Smooth muscle cell (in vitro differentiated cells): ENCODE results near the gene CCDC149. TPM values are rescaled to one million over a fixed set of nuclear protein-coding genes. Genes with fewer than 3 reads are reported as not detected.

ENCODE experiments used
- DNase-seq: peaks from one replicate; lab custom pipeline; 2025; ENCODE audit not compliant: unreplicated experiment; lab: John Stamatoyannopoulos, UW
- H2AFZ ChIP-seq: fragments of 200-600 bp; sonication (generic); 2 replicates; pipeline ENCODE4 v1.6.0; 2016; ENCODE audit warnings: antibody characterized with exemption, low read depth, mild to moderate bottlenecking
- H3F3A ChIP-seq: fragments of 200-600 bp; sonication (generic); 2 replicates; pipeline ENCODE4 v1.6.0; 2017; ENCODE audit warnings: antibody characterized with exemption, low read depth
- H3K27ac ChIP-seq: fragments of 200-600 bp; sonication (generic); 2 replicates; pipeline ENCODE4 v1.5.1; 2016; ENCODE audit warnings: low read depth, mild to moderate bottlenecking
- H3K27me3 ChIP-seq: fragments of 200-600 bp; sonication (generic); 2 replicates; pipeline ENCODE4 v1.6.1; 2016; ENCODE audit warnings: low read depth, mild to moderate bottlenecking
- H3K36me3 ChIP-seq: fragments of 200-600 bp; sonication (generic); 2 replicates; pipeline ENCODE4 v1.5.1; 2016; ENCODE audit warnings: low read depth
- H3K4me1 ChIP-seq: fragments of 200-600 bp; sonication (generic); 2 replicates; pipeline ENCODE4 v1.5.1; 2016; ENCODE audit warnings: low read depth
- H3K4me2 ChIP-seq: fragments of 200-600 bp; sonication (generic); 2 replicates; pipeline ENCODE4 v1.6.0; 2016; ENCODE audit warnings: mild to moderate bottlenecking
- H3K4me3 ChIP-seq: fragments of 200-600 bp; sonication (generic); 2 replicates; pipeline ENCODE4 v1.5.1; 2016; ENCODE audit warnings: mild to moderate bottlenecking
- H3K79me2 ChIP-seq: fragments of 200-600 bp; sonication (generic); 2 replicates; pipeline ENCODE4 v1.6.0; 2016; ENCODE audit warnings: low read depth, mild to moderate bottlenecking
- H3K9ac ChIP-seq: fragments of 200-600 bp; sonication (generic); 2 replicates; pipeline ENCODE4 v1.6.0; 2016; ENCODE audit warnings: low read depth
- H3K9me3 ChIP-seq: fragments of 200-600 bp; sonication (generic); replicated peaks from 2 replicates; pipeline ENCODE4 v1.5.1; 2016; ENCODE audit warnings: low read depth
- H4K20me1 ChIP-seq: fragments of 200-600 bp; sonication (generic); 2 replicates; pipeline ENCODE4 v1.6.0; 2016; ENCODE audit warnings: low read depth
- CTCF ChIP-seq: fragments of 200-600 bp; sonication (generic); IDR thresholded peaks from 2 replicates; pipeline ENCODE4 v1.5.1; 2017; ENCODE audit warnings: borderline replicate concordance, mild to moderate bottlenecking, antibody characterized with exemption; ENCODE audit not compliant: insufficient read depth, poor library complexity, severe bottlenecking
- WGBS: methylation state at CpG from one replicate; pipeline ENCODE4 v1.1.7; 2016; ENCODE audit warnings: low lambda C conversion rate; 5-methylcytosine and 5-hydroxymethylcytosine counted together
- polyA plus RNA-seq: library from polyadenylated mRNA; unstranded; fragments of >200 nt; fragmentation: Nextera tagmentation; extraction: Ambion mirVana; gene quantifications from 2 replicates; pipeline ENCODE4 v1.2.1, GENCODE V29; 2016
- total RNA-seq: library from RNA; depleted of rRNA; stranded (reverse); fragments of >200 nt; gene quantifications from 2 replicates; pipeline ENCODE4 v1.2.3, GENCODE V29; 2014

The CCDC149 gene
- total and polyA plus RNA-seq, 2 experiments from 2014 or later = 5.5 to 10.7 TPM

DNA sequence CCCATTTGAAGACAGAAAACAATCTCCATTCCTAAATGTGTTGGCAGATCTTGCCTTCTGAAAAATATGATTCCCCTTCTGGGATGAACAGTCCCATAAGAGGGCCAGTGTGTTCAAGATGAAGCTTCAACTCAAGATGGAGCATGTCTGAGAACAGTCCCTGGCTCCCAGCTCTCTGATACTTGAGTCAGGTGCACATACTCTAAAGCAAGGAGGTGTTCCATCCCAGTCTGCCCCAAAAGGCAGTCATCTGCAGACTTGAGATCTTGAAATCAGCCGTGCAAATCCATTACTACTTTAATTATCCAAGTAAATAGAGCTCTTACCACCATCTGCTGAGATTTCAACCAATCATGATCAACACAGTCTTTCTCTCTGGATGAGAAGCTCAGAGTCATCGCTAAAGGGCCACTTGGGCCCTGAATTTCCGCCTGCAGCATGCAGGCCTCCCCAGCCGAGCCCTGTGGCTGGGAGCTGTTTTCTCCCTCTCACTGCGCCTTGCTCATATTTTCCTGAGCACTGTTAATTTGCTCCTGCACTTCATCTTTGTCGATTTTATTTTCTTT, 22.2 kb downstream of the CCDC149 start:
- 92% methylated on average over 6 of the region's 6 CpGs for WGBS
- TF ChIP-seq CTCF = no peak

DNA sequence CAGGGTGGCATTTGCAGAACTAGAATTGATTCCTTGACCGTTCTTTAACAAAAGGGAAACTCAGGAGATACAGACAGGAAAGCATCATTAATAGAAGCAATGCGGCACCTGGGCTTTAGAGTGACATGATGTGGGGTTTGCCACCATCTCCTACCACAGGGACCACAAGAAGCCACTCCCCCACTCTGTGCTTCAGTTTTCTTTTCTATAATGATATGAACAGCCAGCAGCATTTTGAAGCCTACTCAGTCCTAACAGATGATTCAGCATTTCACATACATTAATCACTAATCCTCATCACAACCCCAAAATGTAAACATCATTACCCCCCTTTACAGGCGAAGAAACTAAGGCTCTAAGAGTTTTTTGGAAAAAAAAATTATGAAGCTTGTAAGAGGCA, 22.9 kb downstream of the CCDC149 start:
- no peak overlapping the region for H3K9ac ChIP-seq
- H3F3A ChIP-seq = no peaks in the 10 kb centered on the region
- H3K4me2 ChIP-seq = no peak overlapping the region
- H3K27ac ChIP-seq = no peak overlapping the region
- H4K20me1 ChIP-seq = no peaks in the 10 kb centered on the region
- no peaks in the 10 kb centered on the region for H3K9me3 ChIP-seq
- no peak for DNase-seq
- no peaks in the 10 kb centered on the region for H3K79me2 ChIP-seq
- H3K4me3 ChIP-seq = no peak overlapping the region
- no peaks in the 10 kb centered on the region for H3K4me1 ChIP-seq
- TF ChIP-seq CTCF = no peak
- WGBS = 88% methylated on average over 3 of the region's 3 CpGs
- H3K36me3 ChIP-seq = no peaks in the 10 kb centered on the region
- no peaks in the 10 kb centered on the region for H3K27me3 ChIP-seq
- no peak overlapping the region for H2AFZ ChIP-seq

More for the DNA sequence above, 22.2 kb downstream of the CCDC149 start:
- no peaks in the 10 kb centered on the region for H3K9me3 ChIP-seq
- H3F3A ChIP-seq = no peaks in the 10 kb centered on the region
- DNase-seq = no peak
- no peak overlapping the region for H3K4me3 ChIP-seq
- H3K27ac ChIP-seq = no peak overlapping the region
- no peak overlapping the region for H2AFZ ChIP-seq
- no peak overlapping the region for H3K4me2 ChIP-seq
- H3K27me3 ChIP-seq = no peaks in the 10 kb centered on the region
- H3K79me2 ChIP-seq = no peaks in the 10 kb centered on the region
- H3K36me3 ChIP-seq = no peaks in the 10 kb centered on the region
- H4K20me1 ChIP-seq = peaks cover 2% of the 10 kb centered on the region
- H3K9ac ChIP-seq = no peak overlapping the region
- H3K4me1 ChIP-seq = no peaks in the 10 kb centered on the region

DNA sequence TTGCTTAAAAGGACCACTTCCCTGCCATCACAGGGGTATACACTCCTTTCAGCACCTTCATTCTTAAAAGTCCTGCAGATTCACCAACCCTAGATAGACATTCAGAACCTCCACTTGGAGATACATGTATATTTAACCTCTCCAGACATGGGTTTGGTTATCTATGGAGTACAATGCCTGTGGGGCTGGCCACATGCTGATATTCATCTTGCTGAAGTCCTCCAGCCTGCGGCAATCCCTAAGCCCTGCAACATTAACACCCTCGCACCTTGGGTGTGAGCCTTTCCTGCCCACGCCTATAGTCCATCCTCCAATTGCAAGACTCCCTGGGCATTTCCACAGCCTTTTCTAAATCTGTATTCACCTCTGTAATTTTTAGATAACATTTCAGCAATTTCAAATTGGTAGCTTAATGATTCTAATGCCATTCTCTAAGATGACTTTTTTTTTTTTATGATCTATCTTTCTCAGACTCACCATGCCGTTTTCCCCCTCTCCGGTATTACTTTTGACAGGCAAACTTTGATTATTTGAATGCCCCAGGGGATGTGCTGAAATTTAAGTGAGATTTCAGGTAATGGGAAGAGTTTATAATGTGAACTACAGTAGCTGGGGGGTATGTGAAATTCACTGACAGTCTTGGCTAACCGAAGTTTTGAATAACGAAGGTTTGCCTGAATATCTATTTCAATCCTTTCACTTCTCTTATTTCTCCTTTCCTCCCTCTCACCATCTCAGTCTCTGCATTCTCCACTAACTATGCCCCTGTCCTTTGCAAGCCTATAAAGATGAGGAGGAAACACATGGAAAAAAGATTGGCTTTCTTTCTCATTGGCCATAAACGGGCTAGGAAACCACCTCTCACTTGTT, 24.1 kb downstream of the CCDC149 start:
- no peak overlapping the region for H3K27ac ChIP-seq
- WGBS = 87% methylated on average over 8 of the region's 8 CpGs
- H2AFZ ChIP-seq = no peak overlapping the region
- no peaks in the 10 kb centered on the region for H3K79me2 ChIP-seq
- H3K36me3 ChIP-seq = no peaks in the 10 kb centered on the region
- no peaks in the 10 kb centered on the region for H3K9me3 ChIP-seq
- no peak overlapping the region for H3K4me3 ChIP-seq
- H3K27me3 ChIP-seq = no peaks in the 10 kb centered on the region
- DNase-seq = no peak
- no peaks in the 10 kb centered on the region for H4K20me1 ChIP-seq
- H3K9ac ChIP-seq = no peak overlapping the region
- no peaks in the 10 kb centered on the region for H3F3A ChIP-seq
- H3K4me1 ChIP-seq = no peaks in the 10 kb centered on the region
- no peak overlapping the region for H3K4me2 ChIP-seq
- TF ChIP-seq CTCF = no peak
